Left lobe of liver (tissue), 2 donors: ENCODE measurements around the gene YPEL2. TPM values are rescaled to one million over a fixed set of nuclear protein-coding genes. Genes with fewer than 3 reads are reported as not detected.

Experiments
- ATAC-seq: fragments of 200-7000 bp; cut with Tn5 transposase; one replicate; pipeline ENCODE4 v1.9.1; 2020; ENCODE audit warnings: mild to moderate bottlenecking, moderate library complexity
- DNase-seq: peaks from one replicate; pipeline ENCODE4 v3.0.0-alpha.2; 2020; ENCODE audit warnings: low spot score
- total RNA-seq: library from RNA; stranded (reverse); gene quantifications from one replicate; pipeline ENCODE4 v1.2.1, GENCODE V29; 2021
- donor health status: DM: no; HTN: no; CAD: no; lungs with moderate emphysema.
- donor health status: DM: no; HTN: yes; CAD: no.

Gene YPEL2
- total RNA-seq, 1 donor from 2014 or later = 18.9 TPM

GRCh38 chr17:59355030-59355701 is 23.7 kb downstream of the YPEL2 start:
- DNase-seq (peak; percentile 77), ATAC-seq (peak; percentile 80)

- DNase-seq (no peak), ATAC-seq (peak; percentile 10)
Observed at GRCh38 chr17:59355702-59356325, 24.4 kb downstream of the YPEL2 start.

GRCh38 chr17:59356543-59357218 is 25.2 kb downstream of the YPEL2 start:
- ATAC-seq (no peak), DNase-seq (no peak)

GRCh38 chr17:59357219-59357697 is 25.8 kb downstream of the YPEL2 start:
- no peak for ATAC-seq
- DNase-seq = no peak

GRCh38 chr17:59357929-59358328 is 26.5 kb downstream of the YPEL2 start:
- ATAC-seq = no peak
- DNase-seq = no peak

GRCh38 chr17:59361386-59361785 is 29.9 kb downstream of the YPEL2 start:
- DNase-seq (no peak), ATAC-seq (no peak)

- ATAC-seq = no peak
- DNase-seq = no peak
Observed at GRCh38 chr17:59361916-59362810, 30.7 kb downstream of the YPEL2 start.

- ATAC-seq (no peak), DNase-seq (no peak)
Observed at GRCh38 chr17:59362811-59363205, 31.4 kb downstream of the YPEL2 start.

- ATAC-seq (peak; percentile 25), DNase-seq (no peak)
Observed at GRCh38 chr17:59365383-59365981, 34.0 kb downstream of the YPEL2 start.

- peak; percentile 59 for DNase-seq
- peak; percentile 46 for ATAC-seq
Observed at GRCh38 chr17:59366040-59366757, 34.7 kb downstream of the YPEL2 start.

GRCh38 chr17:59366773-59367656 is 35.6 kb downstream of the YPEL2 start:
- DNase-seq (peak; percentile 94), ATAC-seq (peak; percentile 81)

GRCh38 chr17:59367657-59368045 is 36.2 kb downstream of the YPEL2 start:
- ATAC-seq (no peak), DNase-seq (no peak)

GRCh38 chr17:59368218-59368857 is 36.9 kb downstream of the YPEL2 start:
- ATAC-seq (no peak), DNase-seq (no peak)

- no peak for ATAC-seq
- no peak for DNase-seq
Observed at GRCh38 chr17:59369031-59369975, 37.8 kb downstream of the YPEL2 start.

- ATAC-seq (no peak), DNase-seq (no peak)
Observed at GRCh38 chr17:59370593-59371299, 39.3 kb downstream of the YPEL2 start.

- DNase-seq (no peak), ATAC-seq (no peak)
Observed at GRCh38 chr17:59371416-59372100, 40.1 kb downstream of the YPEL2 start.
